ENCODE measurements around the gene AOPEP. TPM values are rescaled to one million over a fixed set of nuclear protein-coding genes. Genes with fewer than 3 reads are reported as not detected.

Gene AOPEP
- total RNA-seq, 2 experiments from 2014 or later, result 6.9 to 7.0 TPM

DNA sequence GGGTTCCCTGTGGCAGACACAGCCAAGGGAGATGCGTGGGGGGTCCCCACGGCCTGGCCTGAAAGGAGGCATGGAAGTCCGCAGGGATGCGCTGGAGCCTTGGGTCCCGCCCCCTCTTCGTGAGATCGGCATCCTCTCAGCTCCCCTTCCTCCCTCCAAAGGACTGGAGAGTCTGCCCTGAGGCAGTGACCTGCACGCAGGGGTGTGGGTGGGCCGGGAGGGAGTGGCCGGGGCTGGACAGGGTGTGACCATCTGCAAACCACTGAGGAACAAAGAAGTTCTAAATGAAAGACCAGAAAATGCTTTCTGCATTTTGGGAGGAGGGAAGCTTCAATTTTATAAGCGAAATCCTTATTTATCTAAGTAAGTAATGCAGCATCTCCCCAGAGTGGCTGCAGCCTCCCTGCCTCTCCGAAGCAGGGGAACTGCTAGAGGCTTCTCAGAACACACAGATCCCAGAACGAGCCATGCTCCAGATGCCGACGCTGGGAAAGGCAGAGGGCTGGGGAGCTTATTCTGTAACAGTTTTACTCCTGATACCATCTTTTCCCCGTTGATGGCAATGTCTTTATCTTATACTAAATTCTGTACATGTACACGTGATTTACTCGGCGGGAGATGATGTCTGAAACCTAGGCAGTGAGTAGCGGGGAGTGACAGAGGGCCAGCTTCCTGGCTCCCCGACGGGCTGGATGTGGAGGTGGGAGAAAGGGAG is 369.3 kb downstream of the AOPEP start:
- H3K36me3 Mint-ChIP-seq (ENCODE audit: low read depth), result no peaks in the 10 kb centered on the region

DNA sequence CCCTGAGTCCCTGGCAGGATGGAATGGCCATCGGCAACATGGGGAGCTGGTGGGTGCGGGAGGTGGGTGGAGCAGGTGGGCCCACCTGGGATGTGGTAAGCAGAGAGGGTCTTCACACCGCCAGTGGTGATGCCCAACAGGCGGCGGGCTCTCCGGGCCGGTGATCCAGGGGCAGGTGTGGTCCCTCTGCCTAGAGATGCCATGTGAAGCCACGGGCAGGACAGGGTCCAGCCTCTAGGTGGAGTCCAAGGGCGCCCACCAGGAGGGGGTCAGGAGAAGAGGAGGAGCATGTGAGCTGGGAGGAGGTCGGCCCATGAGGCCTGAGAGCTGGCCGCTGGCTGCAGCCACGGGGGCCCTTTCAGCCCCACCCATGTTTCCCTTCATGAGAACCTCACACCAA is 369.9 kb downstream of the AOPEP start:
- no peaks in the 10 kb centered on the region for H3K9me3 ChIP-seq (ENCODE audit: control insufficient read depth in 1 of 2, insufficient read depth in 1 of 2, low read length in 2 of 2)

More for the DNA sequence above, 369.3 kb downstream of the AOPEP start:
- ChIA-PET CTCF (no interaction called here), POLR2A (no interaction called here)
- Mint-ChIP-seq H3K27ac (no peak overlapping the region), H3K9me3 (no peaks in the 10 kb centered on the region), H3K4me3 (no peak overlapping the region), H3K4me1 (ENCODE audit: low read depth) (peaks cover 21% of the 10 kb centered on the region), H3K27me3 (no peaks in the 10 kb centered on the region)
- no peaks in the 10 kb centered on the region for H3K36me3 ChIP-seq (ENCODE audit: insufficient read depth, low read length)
- DNase-seq, result no peak
- ATAC-seq (ENCODE audit: poor library complexity), result no peak
- H3K4me3 ChIP-seq (ENCODE audit: low read length), result no peak overlapping the region
- intact Hi-C loops (cut with DNase I, micrococcal nuclease), result no loop called here
- peaks cover 12% of the 10 kb centered on the region for H3K4me1 ChIP-seq (ENCODE audit: insufficient read depth, low read length)
- no peaks in the 10 kb centered on the region for H3K27me3 ChIP-seq (ENCODE audit: control insufficient read depth in 1 of 2, insufficient read depth in 2 of 2, low read length in 2 of 2)
- H3K27ac ChIP-seq (ENCODE audit: low read depth in 1 of 2, low read length in 2 of 2), result no peak overlapping the region
- TF ChIP-seq, protein P1, sequence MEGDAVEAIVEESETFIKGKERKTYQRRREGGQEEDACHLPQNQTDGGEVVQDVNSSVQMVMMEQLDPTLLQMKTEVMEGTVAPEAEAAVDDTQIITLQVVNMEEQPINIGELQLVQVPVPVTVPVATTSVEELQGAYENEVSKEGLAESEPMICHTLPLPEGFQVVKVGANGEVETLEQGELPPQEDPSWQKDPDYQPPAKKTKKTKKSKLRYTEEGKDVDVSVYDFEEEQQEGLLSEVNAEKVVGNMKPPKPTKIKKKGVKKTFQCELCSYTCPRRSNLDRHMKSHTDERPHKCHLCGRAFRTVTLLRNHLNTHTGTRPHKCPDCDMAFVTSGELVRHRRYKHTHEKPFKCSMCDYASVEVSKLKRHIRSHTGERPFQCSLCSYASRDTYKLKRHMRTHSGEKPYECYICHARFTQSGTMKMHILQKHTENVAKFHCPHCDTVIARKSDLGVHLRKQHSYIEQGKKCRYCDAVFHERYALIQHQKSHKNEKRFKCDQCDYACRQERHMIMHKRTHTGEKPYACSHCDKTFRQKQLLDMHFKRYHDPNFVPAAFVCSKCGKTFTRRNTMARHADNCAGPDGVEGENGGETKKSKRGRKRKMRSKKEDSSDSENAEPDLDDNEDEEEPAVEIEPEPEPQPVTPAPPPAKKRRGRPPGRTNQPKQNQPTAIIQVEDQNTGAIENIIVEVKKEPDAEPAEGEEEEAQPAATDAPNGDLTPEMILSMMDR (IDR thresholded peaks at IDR 0.05), result no peak
- no peaks in the 10 kb centered on the region for H3K9me3 ChIP-seq (ENCODE audit: control insufficient read depth in 1 of 2, insufficient read depth in 1 of 2, low read length in 2 of 2)

DNA sequence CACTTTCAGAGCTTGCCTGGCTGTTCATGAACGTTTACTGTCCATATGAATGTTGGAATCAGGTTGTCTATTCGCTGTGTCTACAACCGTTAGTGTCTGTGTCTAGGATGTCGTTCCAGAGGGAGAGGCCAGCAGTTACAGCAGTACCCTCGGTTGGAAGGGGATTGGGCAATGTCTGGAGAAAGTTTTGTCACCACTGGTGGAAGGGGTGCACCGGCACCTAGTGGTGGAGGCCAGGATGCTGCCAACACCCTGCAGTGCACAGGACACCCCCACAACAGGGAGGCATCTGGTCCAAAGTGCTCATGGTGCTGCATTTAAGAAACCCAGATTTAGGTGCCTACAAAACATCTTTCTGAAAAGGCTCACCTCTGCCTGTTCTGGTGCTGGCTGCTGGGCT is 370.3 kb downstream of the AOPEP start:
- no peaks in the 10 kb centered on the region for H3K27me3 Mint-ChIP-seq
- Histone ChIP-seq H3K4me3 (ENCODE audit: low read length) (no peak overlapping the region), H3K9me3 (ENCODE audit: control insufficient read depth in 1 of 2, insufficient read depth in 1 of 2, low read length in 2 of 2) (no peaks in the 10 kb centered on the region), H3K27ac (ENCODE audit: low read depth in 1 of 2, low read length in 2 of 2) (no peak overlapping the region), H3K27me3 (ENCODE audit: control insufficient read depth in 1 of 2, insufficient read depth in 2 of 2, low read length in 2 of 2) (no peaks in the 10 kb centered on the region), H3K4me1 (ENCODE audit: insufficient read depth, low read length) (peaks cover 10% of the 10 kb centered on the region), H3K36me3 (ENCODE audit: insufficient read depth, low read length) (no peaks in the 10 kb centered on the region)
- peaks cover 21% of the 10 kb centered on the region for H3K4me1 Mint-ChIP-seq (ENCODE audit: low read depth)
- no peaks in the 10 kb centered on the region for H3K9me3 Mint-ChIP-seq
- DNase-seq (no peak), ATAC-seq (ENCODE audit: poor library complexity) (no peak)
- intact Hi-C loops (cut with DNase I, micrococcal nuclease), result no loop called here
- peaks cover 5% of the 10 kb centered on the region for H3K36me3 Mint-ChIP-seq (ENCODE audit: low read depth)
- CTCF ChIA-PET, result no interaction called here
- TF ChIP-seq, protein P1 (IDR thresholded peaks at IDR 0.05), result no peak
- POLR2A ChIA-PET, result interaction anchor here (0.6 kb wide), 1 partner anchor 1523 kb away, joined by 5 read pairs; the partner anchor contains the start of gene CDC14B
- H3K4me3 Mint-ChIP-seq, result no peak overlapping the region
- no peak overlapping the region for H3K27ac Mint-ChIP-seq

More for the DNA sequence above, 369.9 kb downstream of the AOPEP start:
- TF ChIP-seq, protein P1 (IDR thresholded peaks at IDR 0.05), result no peak
- Mint-ChIP-seq H3K9me3 (no peaks in the 10 kb centered on the region), H3K27me3 (no peaks in the 10 kb centered on the region), H3K36me3 (ENCODE audit: low read depth) (peaks cover 2% of the 10 kb centered on the region), H3K27ac (no peak overlapping the region), H3K4me3 (no peak overlapping the region), H3K4me1 (ENCODE audit: low read depth) (peaks cover 21% of the 10 kb centered on the region)
- ChIA-PET CTCF (no interaction called here), POLR2A (interaction anchor here (0.6 kb wide), 1 partner anchor 1523 kb away, joined by 5 read pairs; the partner anchor contains the start of gene CDC14B)
- Histone ChIP-seq H3K36me3 (ENCODE audit: insufficient read depth, low read length) (no peaks in the 10 kb centered on the region), H3K4me1 (ENCODE audit: insufficient read depth, low read length) (peaks cover 12% of the 10 kb centered on the region), H3K27me3 (ENCODE audit: control insufficient read depth in 1 of 2, insufficient read depth in 2 of 2, low read length in 2 of 2) (no peaks in the 10 kb centered on the region), H3K4me3 (ENCODE audit: low read length) (no peak overlapping the region), H3K27ac (ENCODE audit: low read depth in 1 of 2, low read length in 2 of 2) (no peak overlapping the region)
- ATAC-seq (ENCODE audit: poor library complexity) (no peak), DNase-seq (no peak)
- intact Hi-C loops (cut with DNase I, micrococcal nuclease), result no loop called here

Data from CD4-positive, alpha-beta T cell (primary cell).